DND-41 (cell line): ENCODE data around the gene NTN5.

Experiments
- ATAC-seq: fragments of 200-7000 bp; cut with Tn5 transposase; 3 replicates; pipeline ENCODE4 v1.9.1; 2021; ENCODE audit warnings: low read depth; ENCODE audit not compliant: insufficient read depth
- DNase-seq: peaks from one replicate; pipeline ENCODE4 v3.0.0-alpha.2; 2020
- H2AFZ ChIP-seq: 2 replicates; pipeline ENCODE4 v1.6.0; 2012; ENCODE audit warnings: low read depth, low read length
- H3K27ac ChIP-seq: 2 replicates; pipeline ENCODE4 v1.5.1; 2012; ENCODE audit warnings: low read length, inconsistent platforms
- H3K27me3 ChIP-seq: fragments of 200-600 bp; sonication (generic); 2 replicates; pipeline ENCODE4 v1.6.0; 2012; ENCODE audit warnings: low read length, mild to moderate bottlenecking, inconsistent platforms; ENCODE audit not compliant: insufficient read depth, poor library complexity
- H3K36me3 ChIP-seq: 2 replicates; pipeline ENCODE4 v1.5.1; 2012; ENCODE audit warnings: low read length, inconsistent platforms; ENCODE audit not compliant: insufficient read depth
- H3K4me1 ChIP-seq: 2 replicates; pipeline ENCODE4 v1.5.1; 2012; ENCODE audit warnings: mild to moderate bottlenecking, low read length; ENCODE audit not compliant: insufficient read depth
- H3K4me2 ChIP-seq: 2 replicates; pipeline ENCODE4 v1.6.0; 2012; ENCODE audit warnings: mild to moderate bottlenecking, moderate library complexity, low read length, inconsistent platforms; ENCODE audit not compliant: insufficient read depth
- H3K4me3 ChIP-seq, 2 experiments: fragments of 200-600 bp in 1 of 2; shearing (Covaris generic) in 1 of 2; 2 replicates each; pipeline ENCODE4 v1.5.1; 2012 to 2016; ENCODE audit warnings: inconsistent platforms in 2 of 2, low read length in 2 of 2, mild to moderate bottlenecking in 2 of 2, low read depth in 1 of 2, moderate library complexity in 1 of 2
- H3K79me2 ChIP-seq: 2 replicates; pipeline ENCODE4 v1.6.0; 2012; ENCODE audit warnings: low read length, inconsistent platforms; ENCODE audit not compliant: insufficient read depth
- H3K9ac ChIP-seq: 2 replicates; pipeline ENCODE4 v1.6.0; 2012; ENCODE audit warnings: low read depth, mild to moderate bottlenecking, inconsistent platforms, low read length, moderate library complexity
- H3K9me3 ChIP-seq: 2 replicates; pipeline ENCODE4 v1.5.1; 2012; ENCODE audit warnings: low read length, moderate library complexity, mild to moderate bottlenecking, inconsistent platforms; ENCODE audit not compliant: insufficient read depth, severe bottlenecking
- H4K20me1 ChIP-seq: 2 replicates; pipeline ENCODE4 v1.6.0; 2012; ENCODE audit warnings: low read length; ENCODE audit not compliant: insufficient read depth
- EZH2 ChIP-seq: IDR thresholded peaks from 3 replicates; pipeline ENCODE4 v1.6.1; 2012; ENCODE audit warnings: borderline replicate concordance, low read depth, mild to moderate bottlenecking, moderate library complexity, low read length, inconsistent platforms; ENCODE audit not compliant: severe bottlenecking
- TF ChIP-seq, protein P1 (sequence below): IDR thresholded peaks from 2 replicates; pipeline ENCODE4 v1.5.1; 2012; ENCODE audit warnings: borderline replicate concordance, low read length, moderate library complexity, mild to moderate bottlenecking; ENCODE audit not compliant: poor library complexity, severe bottlenecking; ENCODE audit errors: extremely low read depth

NTN5 gene

DNA sequence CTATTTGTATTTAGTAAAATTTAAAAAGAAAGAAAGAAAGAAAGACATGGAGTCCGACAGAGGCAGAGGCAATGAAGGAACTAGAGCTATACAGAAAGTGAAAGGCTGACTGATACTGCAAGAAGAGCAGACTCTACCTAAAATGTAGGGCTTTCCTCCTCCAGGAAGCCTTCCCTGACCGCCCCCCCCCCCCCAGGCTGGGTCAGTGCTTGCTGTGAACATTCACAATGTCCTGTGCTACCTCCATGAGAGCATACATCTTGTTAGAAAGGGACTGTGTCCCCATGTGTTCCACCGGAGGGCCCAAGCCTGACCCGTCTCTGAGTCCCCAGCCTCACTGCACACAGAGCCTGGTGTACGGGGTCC lies 21.2 kb downstream of the NTN5 start:
- Histone ChIP-seq H4K20me1 (no peaks in the 10 kb centered on the region), H2AFZ (no peak overlapping the region), H3K4me3 (no peak overlapping the region), H3K4me1 (peaks cover 37% of the 10 kb centered on the region), H3K36me3 (no peaks in the 10 kb centered on the region), H3K79me2 (no peaks in the 10 kb centered on the region), H3K9me3 (no peaks in the 10 kb centered on the region), H3K27ac (no peak overlapping the region), H3K4me2 (no peak overlapping the region), H3K27me3 (no peaks in the 10 kb centered on the region), H3K9ac (no peak overlapping the region)
- no peak for DNase-seq
- TF ChIP-seq, protein P1, sequence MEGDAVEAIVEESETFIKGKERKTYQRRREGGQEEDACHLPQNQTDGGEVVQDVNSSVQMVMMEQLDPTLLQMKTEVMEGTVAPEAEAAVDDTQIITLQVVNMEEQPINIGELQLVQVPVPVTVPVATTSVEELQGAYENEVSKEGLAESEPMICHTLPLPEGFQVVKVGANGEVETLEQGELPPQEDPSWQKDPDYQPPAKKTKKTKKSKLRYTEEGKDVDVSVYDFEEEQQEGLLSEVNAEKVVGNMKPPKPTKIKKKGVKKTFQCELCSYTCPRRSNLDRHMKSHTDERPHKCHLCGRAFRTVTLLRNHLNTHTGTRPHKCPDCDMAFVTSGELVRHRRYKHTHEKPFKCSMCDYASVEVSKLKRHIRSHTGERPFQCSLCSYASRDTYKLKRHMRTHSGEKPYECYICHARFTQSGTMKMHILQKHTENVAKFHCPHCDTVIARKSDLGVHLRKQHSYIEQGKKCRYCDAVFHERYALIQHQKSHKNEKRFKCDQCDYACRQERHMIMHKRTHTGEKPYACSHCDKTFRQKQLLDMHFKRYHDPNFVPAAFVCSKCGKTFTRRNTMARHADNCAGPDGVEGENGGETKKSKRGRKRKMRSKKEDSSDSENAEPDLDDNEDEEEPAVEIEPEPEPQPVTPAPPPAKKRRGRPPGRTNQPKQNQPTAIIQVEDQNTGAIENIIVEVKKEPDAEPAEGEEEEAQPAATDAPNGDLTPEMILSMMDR = no peak
- no peak for TF ChIP-seq EZH2
- no peak for ATAC-seq

DNA sequence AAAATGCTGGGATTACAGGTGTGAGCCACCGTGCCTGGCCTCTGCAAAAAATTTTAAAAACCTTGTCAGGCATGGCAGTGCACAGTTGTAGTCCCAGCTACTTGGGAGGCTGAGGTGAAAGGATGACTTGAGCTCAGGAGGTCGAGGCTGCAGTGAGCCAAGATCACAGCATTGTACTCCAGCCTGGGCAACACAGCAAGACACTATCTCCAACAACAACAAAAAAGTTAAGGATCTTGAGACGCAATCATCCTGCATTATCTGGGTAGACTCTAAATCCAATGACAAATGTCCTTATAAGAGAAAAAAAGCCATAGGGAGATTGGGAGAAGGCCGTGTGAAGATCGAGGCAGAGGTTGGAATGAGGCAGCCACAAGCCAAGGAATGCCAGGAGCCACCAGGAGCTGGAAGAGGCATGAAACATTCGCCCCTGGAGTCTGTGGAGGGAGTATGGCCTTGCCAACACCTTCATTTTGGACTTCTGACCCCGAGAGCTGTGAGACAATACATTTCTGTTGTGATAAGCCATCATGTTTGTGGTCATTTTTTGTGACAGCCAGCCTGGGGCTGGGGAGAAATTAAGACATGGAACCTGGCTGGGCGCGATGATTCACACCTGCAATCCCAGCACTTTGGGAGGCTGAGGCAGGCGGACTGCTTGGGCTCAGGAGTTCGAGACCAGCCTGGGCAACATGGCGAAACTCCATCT lies 21.7 kb downstream of the NTN5 start:
- no peak overlapping the region for H2AFZ ChIP-seq
- H3K9ac ChIP-seq = no peak overlapping the region
- H3K27me3 ChIP-seq = no peaks in the 10 kb centered on the region
- TF ChIP-seq, protein P1 = no peak
- TF ChIP-seq EZH2 = no peak
- ATAC-seq = no peak
- DNase-seq = no peak
- H3K27ac ChIP-seq = no peak overlapping the region
- H4K20me1 ChIP-seq = no peaks in the 10 kb centered on the region
- H3K79me2 ChIP-seq = no peaks in the 10 kb centered on the region
- no peaks in the 10 kb centered on the region for H3K9me3 ChIP-seq
- no peak overlapping the region for H3K4me3 ChIP-seq
- peaks cover 42% of the 10 kb centered on the region for H3K4me1 ChIP-seq
- H3K36me3 ChIP-seq = no peaks in the 10 kb centered on the region
- no peak overlapping the region for H3K4me2 ChIP-seq

DNA sequence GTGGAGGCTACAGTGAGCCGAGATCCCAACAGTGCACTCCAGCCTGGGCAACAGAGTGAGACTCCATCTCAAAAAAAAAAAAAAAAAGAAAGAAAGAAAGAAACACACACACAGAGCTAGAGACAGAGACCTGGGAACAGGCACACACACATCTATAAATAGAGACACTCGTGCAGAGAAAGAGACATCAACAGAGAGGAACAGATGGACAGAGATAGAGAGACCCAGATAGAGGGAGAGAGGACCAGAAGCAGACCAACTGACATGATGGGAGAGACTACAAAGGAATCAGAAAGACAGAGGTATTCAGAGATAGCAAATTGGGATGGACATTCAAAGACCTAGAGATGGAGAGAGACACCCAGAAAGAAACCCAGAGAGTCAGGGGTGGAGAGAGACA lies 24.7 kb downstream of the NTN5 start:
- no peaks in the 10 kb centered on the region for H3K9me3 ChIP-seq
- no peaks in the 10 kb centered on the region for H4K20me1 ChIP-seq
- no peak for TF ChIP-seq EZH2
- TF ChIP-seq, protein P1 = no peak
- no peaks in the 10 kb centered on the region for H3K79me2 ChIP-seq
- ATAC-seq (no peak), DNase-seq (no peak)
- H3K27ac ChIP-seq = peak overlapping the region; percentile 49; the same call in 1 of the 2 replicates
- no peak overlapping the region for H3K9ac ChIP-seq
- H2AFZ ChIP-seq = no peak overlapping the region
- peaks cover 45% of the 10 kb centered on the region for H3K4me1 ChIP-seq
- H3K36me3 ChIP-seq = no peaks in the 10 kb centered on the region
- H3K27me3 ChIP-seq = no peaks in the 10 kb centered on the region
- H3K4me2 ChIP-seq = no peak overlapping the region
- H3K4me3 ChIP-seq = no peak overlapping the region
